ENCODE results near the gene NPAS2. TPM values are rescaled to one million over a fixed set of nuclear protein-coding genes. Genes with fewer than 3 reads are reported as not detected.

Gene NPAS2
- polyA plus RNA-seq, 1 donor = 20.4 TPM

DNA sequence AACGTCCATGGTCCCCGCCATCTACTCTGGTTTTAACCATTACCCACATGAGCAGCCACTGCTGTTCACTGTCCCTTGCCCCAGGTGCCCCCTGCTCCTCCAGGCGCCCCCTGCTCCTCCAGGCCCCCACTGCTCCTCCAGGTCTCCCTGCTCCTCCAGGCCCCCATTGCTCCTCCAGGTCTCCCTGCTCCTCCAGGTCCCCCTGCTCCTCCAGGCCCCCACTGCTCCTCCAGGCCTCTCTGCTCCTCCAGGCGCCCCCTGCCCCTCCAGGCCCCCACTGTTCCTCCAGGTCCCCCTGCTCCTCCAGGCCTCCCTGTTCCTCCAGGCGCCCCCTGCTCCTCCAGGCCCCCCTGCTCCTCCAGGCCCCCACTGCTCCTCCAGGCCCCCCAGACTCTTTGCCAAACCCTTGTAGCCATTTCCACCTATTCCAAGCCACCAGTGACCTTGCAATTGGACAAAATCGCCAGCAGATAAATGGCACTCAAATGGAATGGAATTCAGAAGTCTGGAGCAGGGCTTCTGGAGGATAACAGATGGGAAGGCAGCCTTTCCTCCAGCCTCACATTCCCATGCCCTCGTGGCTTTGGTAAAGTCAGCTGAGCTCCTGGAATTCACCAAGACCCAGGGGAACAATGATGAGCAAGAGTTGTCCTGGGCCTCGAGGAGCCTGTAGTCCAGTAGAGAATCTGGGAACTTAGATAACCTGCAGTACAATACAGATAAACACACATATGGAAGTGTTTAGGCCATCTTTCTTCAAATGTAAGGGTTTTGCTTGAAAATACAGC, 168.9 kb downstream of the NPAS2 start:
- no peak overlapping the region for H3K27ac ChIP-seq (ENCODE audit: low read length)
- H3K4me1 ChIP-seq (ENCODE audit: control insufficient read depth, insufficient read depth, low read length) = no peaks in the 10 kb centered on the region
- no peak overlapping the region for H3K4me3 ChIP-seq (ENCODE audit: low read length)
- H3K36me3 ChIP-seq (ENCODE audit: control insufficient read depth, insufficient read depth, low read length) = peaks cover 28% of the 10 kb centered on the region
- WGBS (ENCODE audit: insufficient coverage, low lambda C conversion rate) = no CpG with 5 or more reads among the region's 8 CpGs
- H3K27me3 ChIP-seq (ENCODE audit: control insufficient read depth, insufficient read depth, low read length) = no peaks in the 10 kb centered on the region
- DNase-seq = no peak
- H3K9me3 ChIP-seq (ENCODE audit: control insufficient read depth, low read depth, low read length) = no peaks in the 10 kb centered on the region

- H3K4me1 ChIP-seq (ENCODE audit: control insufficient read depth, insufficient read depth, low read length) = no peaks in the 10 kb centered on the region
- H3K36me3 ChIP-seq (ENCODE audit: control insufficient read depth, insufficient read depth, low read length) = peaks cover 34% of the 10 kb centered on the region
- no peak overlapping the region for H3K27ac ChIP-seq (ENCODE audit: low read length)
- WGBS (ENCODE audit: insufficient coverage, low lambda C conversion rate) = 100% methylated on average over 1 of the region's 3 CpGs
- H3K9me3 ChIP-seq (ENCODE audit: control insufficient read depth, low read depth, low read length) = no peaks in the 10 kb centered on the region
- H3K4me3 ChIP-seq (ENCODE audit: low read length) = no peak overlapping the region
- DNase-seq = no peak
- no peaks in the 10 kb centered on the region for H3K27me3 ChIP-seq (ENCODE audit: control insufficient read depth, insufficient read depth, low read length)
Observed at GRCh38 chr2:100989666-100990065, 169.7 kb downstream of the NPAS2 start.

GRCh38 chr2:100990166-100990565, 170.2 kb downstream of the NPAS2 start:
- no peaks in the 10 kb centered on the region for H3K4me1 ChIP-seq (ENCODE audit: control insufficient read depth, insufficient read depth, low read length)
- H3K27ac ChIP-seq (ENCODE audit: low read length) = no peak overlapping the region
- H3K9me3 ChIP-seq (ENCODE audit: control insufficient read depth, low read depth, low read length) = no peaks in the 10 kb centered on the region
- H3K27me3 ChIP-seq (ENCODE audit: control insufficient read depth, insufficient read depth, low read length) = no peaks in the 10 kb centered on the region
- DNase-seq = no peak
- no peak overlapping the region for H3K4me3 ChIP-seq (ENCODE audit: low read length)
- H3K36me3 ChIP-seq (ENCODE audit: control insufficient read depth, insufficient read depth, low read length) = peaks cover 39% of the 10 kb centered on the region
- WGBS (ENCODE audit: insufficient coverage, low lambda C conversion rate) = no CpG with 5 or more reads among the region's 9 CpGs

DNA sequence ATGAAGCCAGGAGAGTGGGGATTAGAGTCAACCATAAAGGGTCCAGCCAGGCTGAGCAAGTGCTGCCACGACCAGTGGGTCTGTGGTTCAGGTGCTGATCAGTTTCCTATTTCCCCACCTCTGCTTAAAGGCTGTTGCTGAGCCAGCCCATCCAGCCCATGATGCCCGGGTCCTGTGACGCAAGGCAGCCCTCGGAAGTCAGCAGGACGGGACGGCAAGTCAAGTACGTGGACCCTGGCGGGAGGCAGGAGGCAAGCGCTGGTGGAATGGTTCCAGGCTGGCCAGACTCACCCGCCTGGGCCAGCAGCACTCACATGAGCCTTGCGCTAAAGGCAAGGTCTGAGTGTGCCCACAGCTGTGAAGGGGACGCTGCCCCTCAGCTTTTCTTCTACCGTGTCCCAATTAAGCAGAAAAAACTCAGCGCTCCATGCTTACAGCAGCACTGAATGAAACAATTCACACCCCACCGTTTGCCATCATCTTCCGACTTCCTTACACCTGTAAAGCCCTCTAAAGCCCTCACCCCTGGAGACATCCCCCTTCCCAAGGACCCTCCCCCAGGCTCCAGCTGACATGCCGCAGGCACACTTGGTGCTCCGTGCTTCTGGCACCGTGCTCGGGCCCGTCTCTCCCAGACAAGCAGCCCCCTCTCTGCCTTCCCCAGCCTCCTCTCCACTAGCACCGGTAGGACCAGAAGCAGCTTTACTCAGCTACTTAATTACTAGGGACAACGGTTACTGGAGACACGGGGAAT, 170.9 kb downstream of the NPAS2 start:
- Histone ChIP-seq H3K4me1 (ENCODE audit: control insufficient read depth, insufficient read depth, low read length) (no peaks in the 10 kb centered on the region), H3K9me3 (ENCODE audit: control insufficient read depth, low read depth, low read length) (no peaks in the 10 kb centered on the region), H3K27me3 (ENCODE audit: control insufficient read depth, insufficient read depth, low read length) (no peaks in the 10 kb centered on the region), H3K4me3 (ENCODE audit: low read length) (no peak overlapping the region), H3K36me3 (ENCODE audit: control insufficient read depth, insufficient read depth, low read length) (peaks cover 45% of the 10 kb centered on the region), H3K27ac (ENCODE audit: low read length) (no peak overlapping the region)
- no peak for DNase-seq
- no CpG with 5 or more reads among the region's 24 CpGs for WGBS (ENCODE audit: insufficient coverage, low lambda C conversion rate)

DNA sequence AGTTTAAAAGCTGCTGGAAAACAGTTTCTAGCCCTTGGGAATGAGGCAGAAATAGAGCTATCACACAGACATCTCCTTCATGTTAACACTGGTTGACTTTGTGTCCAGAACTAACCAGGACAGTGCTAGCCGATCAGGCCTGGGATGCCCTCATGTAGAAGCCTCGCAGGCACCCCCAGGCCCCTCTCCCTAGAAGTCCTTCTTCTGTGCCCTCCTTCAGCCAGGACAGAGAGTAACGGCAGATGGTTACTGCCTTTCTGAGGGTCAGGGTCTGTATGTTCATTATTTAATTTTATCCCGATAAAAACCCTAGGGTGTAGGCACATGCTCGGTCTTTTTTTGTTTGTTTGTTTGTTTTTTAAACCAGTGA, 171.4 kb downstream of the NPAS2 start:
- Histone ChIP-seq H3K36me3 (ENCODE audit: control insufficient read depth, insufficient read depth, low read length) (peaks cover 49% of the 10 kb centered on the region), H3K27me3 (ENCODE audit: control insufficient read depth, insufficient read depth, low read length) (no peaks in the 10 kb centered on the region), H3K4me1 (ENCODE audit: control insufficient read depth, insufficient read depth, low read length) (no peaks in the 10 kb centered on the region), H3K4me3 (ENCODE audit: low read length) (no peak overlapping the region), H3K9me3 (ENCODE audit: control insufficient read depth, low read depth, low read length) (no peaks in the 10 kb centered on the region), H3K27ac (ENCODE audit: low read length) (no peak overlapping the region)
- DNase-seq = no peak
- WGBS (ENCODE audit: insufficient coverage, low lambda C conversion rate) = 90% methylated on average over 2 of the region's 5 CpGs

DNA sequence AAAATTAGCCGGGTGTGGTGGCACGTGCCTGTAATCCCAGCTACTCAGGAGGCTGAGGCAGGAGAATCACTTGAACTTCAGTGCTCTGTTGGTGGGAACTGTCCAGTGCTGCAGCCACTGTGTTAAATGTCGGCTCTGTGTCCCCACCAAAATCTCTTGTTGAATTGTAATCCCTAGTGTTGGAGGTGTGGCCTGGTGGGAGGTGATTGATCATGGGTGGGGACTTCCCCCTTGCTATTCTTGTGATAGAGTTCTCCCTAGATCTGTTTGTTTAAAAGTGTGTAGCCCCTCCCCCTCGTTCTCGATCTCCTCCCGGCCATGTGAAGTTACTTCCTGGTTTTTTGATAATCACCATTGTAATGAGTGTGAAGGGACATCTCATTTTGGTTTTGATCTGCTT, 172.3 kb downstream of the NPAS2 start:
- H3K27me3 ChIP-seq (ENCODE audit: control insufficient read depth, insufficient read depth, low read length) = no peaks in the 10 kb centered on the region
- H3K9me3 ChIP-seq (ENCODE audit: control insufficient read depth, low read depth, low read length) = no peaks in the 10 kb centered on the region
- H3K4me3 ChIP-seq (ENCODE audit: low read length) = no peak overlapping the region
- no peak overlapping the region for H3K27ac ChIP-seq (ENCODE audit: low read length)
- no peak for DNase-seq
- peaks cover 49% of the 10 kb centered on the region for H3K36me3 ChIP-seq (ENCODE audit: control insufficient read depth, insufficient read depth, low read length)
- no peaks in the 10 kb centered on the region for H3K4me1 ChIP-seq (ENCODE audit: control insufficient read depth, insufficient read depth, low read length)
- no CpG with 5 or more reads among the region's 6 CpGs for WGBS (ENCODE audit: insufficient coverage, low lambda C conversion rate)

DNA sequence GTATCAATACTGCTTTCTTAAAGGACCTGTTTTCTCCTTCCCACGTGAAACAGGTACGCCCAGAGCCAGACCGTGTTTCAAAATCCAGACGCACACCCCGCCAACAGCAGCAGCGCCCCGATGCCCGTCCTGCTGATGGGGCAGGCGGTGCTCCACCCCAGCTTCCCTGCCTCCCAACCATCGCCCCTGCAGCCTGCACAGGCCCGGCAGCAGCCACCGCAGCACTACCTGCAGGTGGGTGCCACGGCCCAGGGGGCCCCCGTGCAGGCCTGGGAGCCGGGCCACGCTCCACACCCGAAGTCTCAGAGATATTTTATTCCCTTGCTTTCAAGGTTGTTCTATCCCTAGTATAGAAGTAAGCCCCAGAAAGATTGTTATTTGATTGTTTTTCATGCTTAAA, 173.4 kb downstream of the NPAS2 start:
- peaks cover 40% of the 10 kb centered on the region for H3K36me3 ChIP-seq (ENCODE audit: control insufficient read depth, insufficient read depth, low read length)
- no peaks in the 10 kb centered on the region for H3K9me3 ChIP-seq (ENCODE audit: control insufficient read depth, low read depth, low read length)
- no peak overlapping the region for H3K4me3 ChIP-seq (ENCODE audit: low read length)
- DNase-seq = no peak
- H3K27ac ChIP-seq (ENCODE audit: low read length) = no peak overlapping the region
- no peaks in the 10 kb centered on the region for H3K27me3 ChIP-seq (ENCODE audit: control insufficient read depth, insufficient read depth, low read length)
- WGBS (ENCODE audit: insufficient coverage, low lambda C conversion rate) = 100% methylated on average over 1 of the region's 17 CpGs
- H3K4me1 ChIP-seq (ENCODE audit: control insufficient read depth, insufficient read depth, low read length) = no peaks in the 10 kb centered on the region

GRCh38 chr2:100995309-100996075, 175.6 kb downstream of the NPAS2 start:
- no peaks in the 10 kb centered on the region for H3K27me3 ChIP-seq (ENCODE audit: control insufficient read depth, insufficient read depth, low read length)
- H3K4me3 ChIP-seq (ENCODE audit: low read length) = no peak overlapping the region
- DNase-seq = no peak
- H3K4me1 ChIP-seq (ENCODE audit: control insufficient read depth, insufficient read depth, low read length) = no peaks in the 10 kb centered on the region
- no peaks in the 10 kb centered on the region for H3K9me3 ChIP-seq (ENCODE audit: control insufficient read depth, low read depth, low read length)
- WGBS (ENCODE audit: insufficient coverage, low lambda C conversion rate) = no CpG with 5 or more reads among the region's 28 CpGs
- H3K27ac ChIP-seq (ENCODE audit: low read length) = no peak overlapping the region
- peaks cover 36% of the 10 kb centered on the region for H3K36me3 ChIP-seq (ENCODE audit: control insufficient read depth, insufficient read depth, low read length)

DNA sequence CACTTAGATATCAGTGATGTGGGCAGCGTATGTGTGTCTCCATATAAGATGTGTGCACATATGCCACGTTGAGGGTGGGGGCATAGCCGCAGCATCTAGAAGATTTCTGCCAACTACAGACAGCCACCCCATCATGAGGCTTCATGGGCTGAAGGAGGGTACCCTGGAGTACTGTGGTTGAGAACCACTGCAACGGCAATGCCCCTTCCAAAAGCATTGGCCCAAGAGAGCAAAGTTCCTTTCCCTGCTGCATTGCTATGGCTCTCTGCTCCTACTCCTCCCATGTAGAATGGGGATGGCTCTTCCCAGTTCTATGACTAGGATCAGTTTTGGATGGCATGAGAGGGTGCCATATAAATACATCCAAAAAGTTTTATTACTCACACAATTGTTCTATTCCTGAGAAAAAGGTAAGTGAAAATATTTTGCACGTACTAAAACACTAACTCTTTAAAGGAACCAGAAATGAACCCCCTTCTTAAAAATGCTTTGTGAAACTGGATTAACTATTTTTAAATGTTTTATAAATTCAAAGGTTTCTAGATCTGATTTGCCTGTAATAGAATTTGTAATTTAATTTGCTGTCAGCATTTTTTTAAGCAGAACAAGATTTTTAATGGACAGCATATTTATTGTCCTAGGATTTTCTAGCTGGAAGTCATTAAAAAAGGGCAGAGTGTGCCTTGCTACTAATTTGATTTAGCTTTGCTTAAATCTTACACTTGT, 177.7 kb downstream of the NPAS2 start:
- Histone ChIP-seq H3K36me3 (ENCODE audit: control insufficient read depth, insufficient read depth, low read length) (peaks cover 27% of the 10 kb centered on the region), H3K9me3 (ENCODE audit: control insufficient read depth, low read depth, low read length) (no peaks in the 10 kb centered on the region), H3K4me3 (ENCODE audit: low read length) (no peak overlapping the region), H3K4me1 (ENCODE audit: control insufficient read depth, insufficient read depth, low read length) (peaks cover 4% of the 10 kb centered on the region), H3K27ac (ENCODE audit: low read length) (no peak overlapping the region), H3K27me3 (ENCODE audit: control insufficient read depth, insufficient read depth, low read length) (no peaks in the 10 kb centered on the region)
- no peak for DNase-seq
- 100% methylated on average over 1 of the region's 5 CpGs for WGBS (ENCODE audit: insufficient coverage, low lambda C conversion rate)

- Histone ChIP-seq H3K9me3 (ENCODE audit: control insufficient read depth, low read depth, low read length) (no peaks in the 10 kb centered on the region), H3K4me3 (ENCODE audit: low read length) (no peak overlapping the region), H3K36me3 (ENCODE audit: control insufficient read depth, insufficient read depth, low read length) (peaks cover 25% of the 10 kb centered on the region), H3K4me1 (ENCODE audit: control insufficient read depth, insufficient read depth, low read length) (peaks cover 4% of the 10 kb centered on the region), H3K27ac (ENCODE audit: low read length) (no peak overlapping the region), H3K27me3 (ENCODE audit: control insufficient read depth, insufficient read depth, low read length) (no peaks in the 10 kb centered on the region)
- WGBS (ENCODE audit: insufficient coverage, low lambda C conversion rate) = 94% methylated on average over 3 of the region's 6 CpGs
- DNase-seq = no peak
Observed at GRCh38 chr2:100998235-100998573, 178.3 kb downstream of the NPAS2 start.

Measured in large intestine (tissue), 3 donors.